A549 (cell line): ENCODE data around the gene CACNG6.

Experiments used
- CEBPB ChIP-seq, 2 experiments: fragments of >200 bp in 1 of 2; sonication (Bioruptor Twin) in 1 of 2; formaldehyde crosslinking in 1 of 2; IDR thresholded peaks; 2 replicates each; pipeline ENCODE4 v1.6.1; 2012 to 2016
- CTCF ChIP-seq: fragments of >200 bp; sonication (Bioruptor Twin); formaldehyde crosslinking; IDR thresholded peaks from 3 replicates; pipeline ENCODE4 v1.5.1; 2016
- JUN ChIP-seq, 2 experiments: fragments of >200 bp; sonication (Bioruptor Twin); formaldehyde crosslinking; IDR thresholded peaks; 2 replicates in 1 of 2; 3 replicates in 1 of 2; pipeline ENCODE4 v1.6.1; 2016 to 2017
- MAFK ChIP-seq: fragments of 450-650 bp; IDR thresholded peaks from 2 replicates; pipeline ENCODE4 v1.6.1; 2014; ENCODE audit not compliant: partially characterized antibody
- NFE2L2 ChIP-seq: fragments of 150-350 bp; conservative IDR thresholded peaks from 2 replicates; pipeline ENCODE4 v1.6.1; 2014; ENCODE audit warnings: low read length
- POLR2A ChIP-seq: IDR thresholded peaks from 2 replicates; pipeline ENCODE4 v1.6.1; 2012; ENCODE audit warnings: mild to moderate bottlenecking, low read length
- POLR2AphosphoS2 ChIP-seq: conservative IDR thresholded peaks from 2 replicates; pipeline ENCODE4 v1.6.1; 2012; ENCODE audit warnings: low read length, improper control_type of control experiment, inconsistent platforms
- REST ChIP-seq: fragments of 200-600 bp; sonication (generic); IDR thresholded peaks from 2 replicates; pipeline ENCODE4 v1.6.1; 2016; ENCODE audit warnings: antibody characterized with exemption, mild to moderate bottlenecking, moderate library complexity
- RFX5 ChIP-seq: fragments of 450-650 bp; IDR thresholded peaks from 2 replicates; pipeline ENCODE4 v1.7.1; 2014; ENCODE audit warnings: antibody characterized with exemption, mild to moderate bottlenecking, moderate library complexity
- USF2 ChIP-seq: fragments of 450-650 bp; IDR thresholded peaks from 2 replicates; pipeline ENCODE4 v1.6.1; 2014; ENCODE audit warnings: antibody characterized with exemption

- TF ChIP-seq POLR2A, result no peak
- TF ChIP-seq NFE2L2, result no peak
- no peak for TF ChIP-seq CTCF
- no peak for TF ChIP-seq POLR2AphosphoS2
- no peak for TF ChIP-seq USF2
- TF ChIP-seq CEBPB (IDR thresholded peaks at IDR 0.05), result no peak
- no peak for TF ChIP-seq MAFK
- no peak for TF ChIP-seq JUN (IDR thresholded peaks at IDR 0.05)
- TF ChIP-seq RFX5, result no peak
- no peak for TF ChIP-seq REST
These were observed 29.9 kb downstream of the CACNG6 start for GRCh38 chr19:54021363-54021762.
